Activated naive CD4-positive, alpha-beta T cell treated with Interleukin-2 at 50 U/mL for 16 hours (primary cell): ENCODE measurements around the gene C12orf42.

ENCODE experiments used
- DNase-seq: peaks from one replicate; pipeline ENCODE4 v3.0.0-alpha.2; 2020

C12orf42 gene

DNA sequence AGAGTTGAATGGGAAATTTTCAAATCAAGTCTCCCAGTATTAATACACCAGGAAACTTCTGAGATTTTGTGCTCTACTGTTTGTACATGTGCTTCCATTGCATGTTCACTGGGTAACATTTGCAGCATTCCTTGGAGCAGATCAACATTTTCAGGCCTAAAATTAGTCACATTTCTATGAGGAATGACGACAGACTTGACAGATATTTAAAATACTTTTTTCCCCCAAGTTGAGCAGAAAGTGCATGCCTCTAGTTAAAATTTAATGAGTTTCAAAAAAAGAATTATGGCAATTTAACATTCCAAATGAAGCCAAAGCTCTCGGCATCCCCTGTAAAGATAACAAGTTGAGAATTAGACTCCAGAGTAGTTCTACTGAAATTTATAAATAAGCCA, 72.3 kb downstream of the C12orf42 start:
- DNase-seq, result no peak

DNA sequence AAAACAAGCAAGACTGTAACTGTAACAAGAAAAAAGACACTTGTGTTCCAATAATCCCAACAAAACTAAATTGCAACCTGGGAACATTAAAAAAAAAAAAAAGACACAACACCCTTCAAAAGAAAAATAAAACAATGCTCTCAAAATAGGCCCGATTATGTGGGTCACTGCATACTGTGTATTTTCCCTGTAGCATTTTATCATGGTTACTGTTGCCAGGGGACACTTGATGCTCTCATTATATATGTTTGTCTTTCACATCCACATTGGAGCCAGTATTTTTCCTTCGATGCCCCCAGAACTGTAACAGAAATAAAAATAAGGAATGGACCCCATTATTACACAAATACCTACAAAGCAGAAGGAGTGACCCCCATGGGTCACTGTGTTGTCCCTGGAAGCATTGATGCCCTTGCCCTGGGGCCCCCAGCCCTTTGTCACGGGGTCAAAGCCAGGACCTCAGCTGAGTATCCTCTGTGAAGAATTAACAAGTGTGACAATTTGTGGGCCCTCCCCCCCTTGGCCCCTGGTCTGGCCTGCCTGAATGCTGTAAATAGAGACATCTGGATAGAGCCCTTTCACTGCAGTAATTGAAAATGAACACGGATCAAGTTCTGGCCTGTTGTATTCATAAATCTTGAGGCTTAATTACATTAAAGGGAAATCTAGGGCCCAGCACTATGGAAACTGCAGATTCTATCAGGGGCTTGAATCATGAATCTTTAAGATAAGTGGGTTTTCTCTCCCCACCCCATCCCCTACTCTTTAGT, 72.8 kb downstream of the C12orf42 start:
- DNase-seq, result no peak

- no peak for DNase-seq
Measured at GRCh38 chr12:103422328-103422727, 73.4 kb downstream of the C12orf42 start.

- DNase-seq, result no peak
Measured at GRCh38 chr12:103421402-103421801, 74.4 kb downstream of the C12orf42 start.

DNA sequence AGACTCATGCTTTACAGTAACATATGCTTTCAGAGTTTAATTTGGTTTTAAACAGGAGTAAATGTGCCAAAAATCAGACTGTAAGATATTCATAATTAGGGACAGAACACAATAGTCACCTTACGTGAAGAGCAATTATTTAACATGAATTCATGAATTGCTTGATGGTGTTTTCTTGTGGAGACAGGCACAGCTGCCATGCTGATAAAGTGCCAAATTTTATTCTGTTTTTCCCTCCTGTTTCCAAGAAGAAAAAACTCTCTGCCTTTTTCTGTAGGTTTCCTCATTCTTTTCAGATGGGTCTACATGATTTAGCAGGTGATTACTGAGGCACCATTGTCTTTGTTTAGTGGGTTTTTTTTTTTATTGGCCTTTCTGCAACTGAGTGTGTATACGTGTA, 80.1 kb downstream of the C12orf42 start:
- no peak for DNase-seq

GRCh38 chr12:103401421-103401820, 94.3 kb downstream of the C12orf42 start:
- DNase-seq, result no peak

- DNase-seq, result no peak
Measured at GRCh38 chr12:103399986-103400385, 95.8 kb downstream of the C12orf42 start.

DNA sequence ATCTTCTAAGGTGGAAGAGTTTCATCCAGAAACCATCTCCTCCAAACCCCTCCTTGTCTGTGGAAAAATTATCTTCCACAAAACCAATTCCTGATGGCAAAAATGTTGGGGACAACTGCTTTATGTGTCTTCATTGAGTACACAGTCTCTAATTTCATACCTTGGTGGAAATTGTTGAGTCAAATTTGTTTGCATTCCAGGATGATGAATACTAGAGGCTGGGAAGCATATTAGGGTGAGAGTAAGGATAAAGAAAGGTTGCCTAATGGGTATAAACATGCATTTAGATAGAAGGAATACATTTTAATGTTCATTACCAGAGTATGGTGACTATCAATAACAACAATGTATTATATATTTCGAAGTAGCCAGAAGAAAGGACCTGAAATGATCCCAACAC, 98.2 kb downstream of the C12orf42 start:
- no peak for DNase-seq

DNA sequence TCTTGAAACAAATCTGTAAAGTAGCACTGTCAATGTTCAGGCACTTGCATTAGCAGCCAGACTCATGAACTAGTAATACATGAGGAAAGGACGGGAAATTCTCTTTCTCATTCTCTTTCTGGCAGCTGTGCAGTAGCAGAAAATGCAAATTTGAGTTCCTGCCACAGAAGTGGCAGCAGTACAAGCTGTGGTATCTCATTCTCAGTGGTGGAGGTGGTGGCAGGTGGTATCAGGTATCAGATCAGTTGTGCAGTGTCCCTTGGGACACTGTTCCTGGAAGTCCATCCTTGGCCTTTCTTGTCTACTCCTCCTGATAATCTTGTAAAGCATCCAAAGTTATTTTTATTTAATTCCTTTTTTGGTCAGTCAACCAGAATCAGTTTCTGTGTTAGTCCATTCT, 103.0 kb downstream of the C12orf42 start:
- DNase-seq, result no peak

- DNase-seq, result no peak
Measured at GRCh38 chr12:103391103-103391502, 104.7 kb downstream of the C12orf42 start.

DNA sequence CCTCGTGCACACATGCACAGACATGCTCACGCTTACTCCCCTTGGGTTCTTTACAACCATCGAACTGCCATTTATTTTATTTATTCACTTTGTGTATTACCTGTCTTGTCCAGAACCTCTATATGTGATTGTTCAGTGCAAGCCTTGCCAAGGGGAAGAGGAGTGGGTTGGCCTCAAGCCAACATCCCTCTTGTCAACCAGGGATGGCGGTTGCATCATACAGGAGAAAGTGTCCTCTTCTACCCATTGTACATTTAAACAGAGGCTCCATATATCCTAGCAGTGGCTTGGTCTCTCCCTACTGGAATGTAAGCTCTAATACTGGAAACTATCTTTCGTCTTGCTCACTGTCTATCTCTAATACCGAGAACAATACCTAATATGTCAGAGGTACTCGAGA, 108.4 kb downstream of the C12orf42 start:
- DNase-seq, result no peak

GRCh38 chr12:103386451-103386850, 109.3 kb downstream of the C12orf42 start:
- no peak for DNase-seq

- DNase-seq, result no peak
Measured at GRCh38 chr12:103382736-103383346, 112.9 kb downstream of the C12orf42 start.

- no peak for DNase-seq
Measured at GRCh38 chr12:103382119-103382518, 113.6 kb downstream of the C12orf42 start.

DNA sequence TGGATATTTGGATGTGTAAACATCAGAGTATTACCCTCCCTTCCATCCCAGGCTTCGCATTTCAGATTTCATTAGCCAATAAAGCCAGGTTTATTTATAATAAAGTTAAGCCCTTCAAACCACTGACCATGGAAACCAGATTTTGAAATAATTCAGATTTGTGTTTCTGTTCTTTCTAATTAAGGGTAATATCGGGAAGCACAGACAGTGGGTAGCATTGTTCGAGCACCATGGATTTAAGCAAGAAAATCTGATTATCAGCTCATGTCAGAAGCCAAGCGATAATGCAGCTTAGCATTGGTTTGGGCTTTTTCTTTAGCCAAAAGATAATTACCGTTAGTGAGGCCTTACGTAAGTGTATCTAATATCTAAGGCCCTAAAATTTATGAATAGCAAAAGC, 116.1 kb downstream of the C12orf42 start:
- no peak for DNase-seq

- DNase-seq, result no peak
Measured at GRCh38 chr12:103373088-103373523, 122.7 kb downstream of the C12orf42 start.

DNA sequence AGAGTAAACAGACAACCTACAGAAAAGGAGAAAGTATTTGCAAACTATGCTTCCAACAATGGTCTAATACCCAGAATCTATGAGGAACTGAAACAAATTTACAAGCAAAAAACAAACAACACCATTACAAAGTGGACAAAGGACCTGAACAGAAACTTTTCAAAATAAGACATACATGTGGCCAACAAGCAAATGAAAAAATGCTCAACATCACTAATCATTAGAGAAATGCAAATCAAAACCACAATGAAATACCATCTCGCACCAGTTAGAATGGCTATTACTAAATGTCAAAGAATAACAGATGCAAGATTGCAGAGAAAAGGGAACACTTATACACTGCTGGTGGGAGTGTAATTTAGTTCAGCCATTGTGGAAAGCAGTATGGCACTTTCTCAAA, 125.8 kb downstream of the C12orf42 start:
- no peak for DNase-seq

- no peak for DNase-seq
Measured at GRCh38 chr12:103368167-103368566, 127.6 kb downstream of the C12orf42 start.

- DNase-seq, result no peak
Measured at GRCh38 chr12:103354403-103354802, 141.4 kb downstream of the C12orf42 start.

DNA sequence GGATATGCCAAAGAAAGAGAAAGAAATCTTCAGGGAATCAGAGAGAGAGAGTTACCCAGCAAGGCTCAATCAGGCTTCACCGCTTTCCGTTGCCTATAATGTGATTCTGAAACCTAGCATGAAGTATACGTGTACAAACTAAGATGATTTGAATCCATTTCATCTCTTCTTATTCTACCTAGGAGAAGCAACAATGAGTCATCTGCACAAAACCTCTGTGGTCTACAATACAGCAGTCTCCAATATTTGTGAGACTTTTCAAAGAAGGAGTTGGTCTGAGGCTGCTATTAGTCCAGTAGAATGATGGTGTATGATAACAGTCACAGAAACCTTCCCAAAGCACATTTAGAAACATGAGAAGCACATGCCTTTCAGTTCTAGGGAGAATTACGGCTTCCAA, 141.9 kb downstream of the C12orf42 start:
- DNase-seq, result no peak

- no peak for DNase-seq
Measured at GRCh38 chr12:103350116-103350515, 145.7 kb downstream of the C12orf42 start.

- no peak for DNase-seq
Measured at GRCh38 chr12:103348935-103349334, 146.8 kb downstream of the C12orf42 start.

DNA sequence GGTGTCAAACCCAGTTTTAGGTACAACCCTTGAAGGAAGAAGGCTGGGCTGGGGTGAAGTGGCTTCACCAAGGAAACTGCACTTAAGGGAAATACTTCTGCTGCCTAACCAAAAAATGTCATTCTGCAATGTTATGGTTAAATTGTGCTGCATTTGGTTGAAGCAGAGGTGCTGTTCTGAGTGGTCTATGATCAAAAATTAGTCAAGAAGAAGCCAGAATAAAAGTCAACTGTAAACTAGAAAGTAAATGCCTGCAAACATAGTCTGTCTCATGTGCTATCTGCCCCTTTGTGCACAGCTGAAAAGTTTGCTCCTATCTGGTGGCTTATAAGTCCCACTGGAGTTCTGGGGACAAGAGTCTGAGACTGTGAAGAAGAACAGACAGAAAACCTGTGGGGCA, 158.8 kb downstream of the C12orf42 start:
- DNase-seq, result no peak

- no peak for DNase-seq
Measured at GRCh38 chr12:103334466-103334865, 161.3 kb downstream of the C12orf42 start.

DNA sequence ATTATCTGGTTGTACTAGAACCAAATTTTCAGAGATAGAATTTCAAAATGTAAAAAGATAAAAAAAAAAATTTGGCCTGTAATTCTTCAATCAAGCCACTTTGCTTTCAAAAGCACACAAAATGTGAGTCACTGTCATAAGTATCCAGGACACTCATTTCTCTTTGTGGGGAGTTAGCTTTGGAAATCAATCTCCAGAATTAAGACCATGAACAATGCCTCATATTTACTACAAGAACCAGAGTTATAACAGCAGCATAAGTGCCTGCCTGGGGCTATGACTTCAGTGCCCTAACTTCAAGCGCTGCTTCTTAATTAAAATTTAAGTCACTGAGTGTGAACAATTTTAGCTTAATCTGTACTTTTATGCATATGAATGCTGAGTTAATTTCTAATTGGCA, 162.1 kb downstream of the C12orf42 start:
- DNase-seq, result no peak
